HG02885 (cell line): Measurements from ENCODE around the gene ELAVL2.

Experiments used
- ATAC-seq: cut with Tn5 transposase; IDR thresholded peaks from one replicate; pipeline ENCODE4 v1.9.1; 2021; ENCODE audit warnings: mild to moderate bottlenecking; ENCODE audit not compliant: unreplicated experiment, poor library complexity

Gene ELAVL2

GRCh38 chr9:23774266-23774665 lies 51.8 kb downstream of the ELAVL2 start:
- ATAC-seq = no peak

GRCh38 chr9:23772385-23772783 lies 53.7 kb downstream of the ELAVL2 start:
- ATAC-seq = no peak

GRCh38 chr9:23771746-23772384 lies 54.2 kb downstream of the ELAVL2 start:
- no peak for ATAC-seq

- ATAC-seq = no peak
Measured at GRCh38 chr9:23769307-23769935, 56.6 kb downstream of the ELAVL2 start.

- no peak for ATAC-seq
Measured at GRCh38 chr9:23768861-23769260, 57.2 kb downstream of the ELAVL2 start.

GRCh38 chr9:23766613-23767012 lies 59.4 kb downstream of the ELAVL2 start:
- ATAC-seq = no peak

GRCh38 chr9:23765561-23765960 lies 60.5 kb downstream of the ELAVL2 start:
- ATAC-seq = no peak

GRCh38 chr9:23764219-23764618 lies 61.8 kb downstream of the ELAVL2 start:
- ATAC-seq = no peak

- no peak for ATAC-seq
Measured at GRCh38 chr9:23754551-23754950, 71.5 kb downstream of the ELAVL2 start.

- ATAC-seq = no peak
Measured at GRCh38 chr9:23752859-23753258, 73.2 kb downstream of the ELAVL2 start.

GRCh38 chr9:23751633-23752032 lies 74.4 kb downstream of the ELAVL2 start:
- no peak for ATAC-seq

GRCh38 chr9:23750808-23751207 lies 75.2 kb downstream of the ELAVL2 start:
- ATAC-seq = no peak

- no peak for ATAC-seq
Measured at GRCh38 chr9:23747088-23748075, 78.7 kb downstream of the ELAVL2 start.

GRCh38 chr9:23746317-23746716 lies 79.7 kb downstream of the ELAVL2 start:
- ATAC-seq = no peak

- no peak for ATAC-seq
Measured at GRCh38 chr9:23743036-23743435, 83.0 kb downstream of the ELAVL2 start.

GRCh38 chr9:23741351-23741750 lies 84.7 kb downstream of the ELAVL2 start:
- ATAC-seq = no peak

- ATAC-seq = no peak
Measured at GRCh38 chr9:23740531-23740930, 85.5 kb downstream of the ELAVL2 start.

GRCh38 chr9:23739753-23740152 lies 86.3 kb downstream of the ELAVL2 start:
- ATAC-seq = no peak

GRCh38 chr9:23736293-23736692 lies 89.7 kb downstream of the ELAVL2 start:
- ATAC-seq = no peak

- ATAC-seq = no peak
Measured at GRCh38 chr9:23733495-23734078, 92.5 kb downstream of the ELAVL2 start.

- no peak for ATAC-seq
Measured at GRCh38 chr9:23731353-23731752, 94.7 kb downstream of the ELAVL2 start.
